Activated T-cell treated with anti-CD3 and anti-CD28 coated beads, Interleukin-2, amount 50 U/mL, for 72 hours (primary cell): Measurements from ENCODE around the gene SFT2D1. TPM values are rescaled to one million over a fixed set of nuclear protein-coding genes. Genes with fewer than 3 reads are reported as not detected.
"Not testable (repeated sequence)": the region's sequence is repeated elsewhere in the genome, so short reads cannot be mapped to it uniquely, and the experiment has no call there.

Experiments
- ATAC-seq, 2 donors: fragments of 150-1000 bp; cut with Tn5 transposase; replicated peaks in 1 of 2; 2 replicates each; pipeline ENCODE4 v1.10.0; 2021; ENCODE audit warnings: moderate library complexity in 2 of 2, mild to moderate bottlenecking in 1 of 2
- DNase-seq, 2 donors: peaks; one replicate each; pipeline ENCODE4 v3.0.0; 2021 to 2022; ENCODE audit warnings: mixed read lengths in 1 of 2
- H3K27ac Mint-ChIP-seq: one replicate; pipeline ENCODE4 v1.8.0; 2022; ENCODE audit warnings: mild to moderate bottlenecking, moderate library complexity, mixed read lengths
- H3K27me3 Mint-ChIP-seq: one replicate; pipeline ENCODE4 v1.8.0; 2022; ENCODE audit warnings: low read depth, mixed read lengths
- H3K36me3 Mint-ChIP-seq, 2 donors: one replicate each; pipeline ENCODE4 v1.8.0; 2022; ENCODE audit warnings: mixed read lengths in 2 of 2, mild to moderate bottlenecking in 1 of 2; ENCODE audit not compliant: insufficient read depth in 2 of 2
- H3K4me1 Mint-ChIP-seq: one replicate; pipeline ENCODE4 v1.8.0; 2022; ENCODE audit warnings: low read depth, mixed read lengths
- H3K4me3 Mint-ChIP-seq, 2 donors: one replicate each; pipeline ENCODE4 v1.8.0; 2022; ENCODE audit warnings: mild to moderate bottlenecking in 2 of 2, mixed read lengths in 2 of 2, moderate library complexity in 2 of 2
- H3K9me3 Mint-ChIP-seq, 2 donors: one replicate each; pipeline ENCODE4 v1.8.0; 2022; ENCODE audit warnings: mixed read lengths in 2 of 2
- total RNA-seq, 2 donors: library from RNA; stranded (reverse); gene quantifications; one replicate each; pipeline ENCODE4 v1.2.3, GENCODE V29; 2022

The SFT2D1 gene
- total RNA-seq, 2 donors from 2014 or later: 39.4 to 44.4 TPM

- DNase-seq: no peak
- no peak overlapping the region for H3K27ac Mint-ChIP-seq
- H3K27me3 Mint-ChIP-seq: peaks cover 57% of the 10 kb centered on the region
- H3K4me3 Mint-ChIP-seq: no peak overlapping the region
- peaks cover 0 to 2% of the 10 kb centered on the region in 2 donors for H3K36me3 Mint-ChIP-seq
- no peaks in the 10 kb centered on the region for H3K4me1 Mint-ChIP-seq
- ATAC-seq: no peak
- H3K9me3 Mint-ChIP-seq: peaks cover 2 to 6% of the 10 kb centered on the region in 2 donors
Measured at GRCh38 chr6:166354965-166355364, 12.6 kb upstream of the SFT2D1 start.

GRCh38 chr6:166354143-166354542 is 11.8 kb upstream of the SFT2D1 start:
- no peak overlapping the region for H3K27ac Mint-ChIP-seq
- no peaks in the 10 kb centered on the region for H3K4me1 Mint-ChIP-seq
- H3K9me3 Mint-ChIP-seq: peaks cover 4 to 10% of the 10 kb centered on the region in 2 donors
- peaks cover 55% of the 10 kb centered on the region for H3K27me3 Mint-ChIP-seq
- DNase-seq: no peak
- no peak for ATAC-seq
- no peak overlapping the region for H3K4me3 Mint-ChIP-seq
- peaks cover 3 to 4% of the 10 kb centered on the region in 2 donors for H3K36me3 Mint-ChIP-seq

- Mint-ChIP-seq H3K9me3 (peaks cover 4 to 9% of the 10 kb centered on the region in 2 donors), H3K4me3 (no peak overlapping the region), H3K4me1 (peaks cover 1% of the 10 kb centered on the region), H3K27ac (peak overlapping the region; percentile 19), H3K36me3 (peaks cover 3 to 4% of the 10 kb centered on the region in 2 donors), H3K27me3 (peaks cover 49% of the 10 kb centered on the region)
- ATAC-seq: no peak
- DNase-seq: no peak
Measured at GRCh38 chr6:166353507-166353906, 11.2 kb upstream of the SFT2D1 start.

GRCh38 chr6:166352923-166353322 is 10.6 kb upstream of the SFT2D1 start:
- ATAC-seq (no peak), DNase-seq (no peak)
- Mint-ChIP-seq H3K4me3 (no peak overlapping the region), H3K27ac (no peak overlapping the region), H3K9me3 (peaks cover 6 to 8% of the 10 kb centered on the region in 2 donors), H3K4me1 (peaks cover 7% of the 10 kb centered on the region), H3K36me3 (peaks cover 3 to 6% of the 10 kb centered on the region in 2 donors), H3K27me3 (peaks cover 43% of the 10 kb centered on the region)

GRCh38 chr6:166351715-166352285 is 9.5 kb upstream of the SFT2D1 start:
- Mint-ChIP-seq H3K27ac (no peak overlapping the region), H3K4me3 (no peak overlapping the region), H3K27me3 (peaks cover 41% of the 10 kb centered on the region), H3K9me3 (peaks cover 6 to 8% of the 10 kb centered on the region in 2 donors), H3K4me1 (peaks cover 18% of the 10 kb centered on the region), H3K36me3 (peaks cover 3 to 6% of the 10 kb centered on the region in 2 donors)
- ATAC-seq (no peak), DNase-seq (no peak)

GRCh38 chr6:166348305-166348949 is 6.1 kb upstream of the SFT2D1 start:
- Mint-ChIP-seq H3K36me3 (peaks cover 3 to 6% of the 10 kb centered on the region in 2 donors), H3K27ac (no peak overlapping the region), H3K9me3 (peaks cover 6 to 8% of the 10 kb centered on the region in 2 donors), H3K27me3 (peaks cover 33% of the 10 kb centered on the region), H3K4me3 (no peak overlapping the region), H3K4me1 (peaks cover 23% of the 10 kb centered on the region)
- ATAC-seq (peak; percentile 72 to 75), DNase-seq (no peak)

GRCh38 chr6:166346965-166347364 is 4.6 kb upstream of the SFT2D1 start:
- H3K27ac Mint-ChIP-seq: no peak overlapping the region
- H3K9me3 Mint-ChIP-seq: peaks cover 6 to 8% of the 10 kb centered on the region in 2 donors
- ATAC-seq: no peak
- peaks cover 23% of the 10 kb centered on the region for H3K4me1 Mint-ChIP-seq
- DNase-seq: no peak
- peaks cover 3 to 6% of the 10 kb centered on the region in 2 donors for H3K36me3 Mint-ChIP-seq
- peaks cover 25% of the 10 kb centered on the region for H3K27me3 Mint-ChIP-seq
- H3K4me3 Mint-ChIP-seq: no peak overlapping the region

GRCh38 chr6:166346449-166346848 is 4.1 kb upstream of the SFT2D1 start:
- H3K4me1 Mint-ChIP-seq: peaks cover 23% of the 10 kb centered on the region
- H3K4me3 Mint-ChIP-seq: no peak overlapping the region
- no peak for DNase-seq
- peaks cover 6 to 7% of the 10 kb centered on the region in 2 donors for H3K36me3 Mint-ChIP-seq
- H3K27me3 Mint-ChIP-seq: peaks cover 20% of the 10 kb centered on the region
- H3K9me3 Mint-ChIP-seq: peaks cover 6% of the 10 kb centered on the region in 2 donors
- no peak overlapping the region for H3K27ac Mint-ChIP-seq
- ATAC-seq: no peak

GRCh38 chr6:166345672-166346071 is 3.3 kb upstream of the SFT2D1 start:
- H3K36me3 Mint-ChIP-seq, H3K27ac Mint-ChIP-seq: not testable (repeated sequence)

GRCh38 chr6:166344921-166345320 is 2.6 kb upstream of the SFT2D1 start:
- DNase-seq, H3K9me3 Mint-ChIP-seq, ATAC-seq, H3K36me3 Mint-ChIP-seq, H3K27ac Mint-ChIP-seq, H3K4me3 Mint-ChIP-seq: not testable (repeated sequence)
- Mint-ChIP-seq H3K27me3 (peaks cover 19% of the 10 kb centered on the region), H3K4me1 (peaks cover 23% of the 10 kb centered on the region)

More at GRCh38 chr6:166345672-166346071, 3.3 kb upstream of the SFT2D1 start:
- not testable (repeated sequence) for DNase-seq, ATAC-seq, H3K9me3 Mint-ChIP-seq, H3K4me3 Mint-ChIP-seq
- Mint-ChIP-seq H3K4me1 (peaks cover 23% of the 10 kb centered on the region), H3K27me3 (peaks cover 19% of the 10 kb centered on the region)

- Mint-ChIP-seq H3K9me3 (peaks cover 0 to 2% of the 10 kb centered on the region in 2 donors), H3K4me1 (peaks cover 23% of the 10 kb centered on the region), H3K27ac (no peak overlapping the region), H3K4me3 (no peak overlapping the region), H3K36me3 (peaks cover 3 to 5% of the 10 kb centered on the region in 2 donors), H3K27me3 (peaks cover 13% of the 10 kb centered on the region)
- ATAC-seq: no peak
- no peak for DNase-seq
Measured at GRCh38 chr6:166344240-166344639, 1.9 kb upstream of the SFT2D1 start.

- ATAC-seq: no peak
- peak overlapping the region; percentile 90 to 91 for H3K4me3 Mint-ChIP-seq
- H3K27ac Mint-ChIP-seq: peak overlapping the region; percentile 51
- DNase-seq: no peak
- H3K36me3 Mint-ChIP-seq: peaks cover 3 to 4% of the 10 kb centered on the region in 2 donors
- H3K4me1 Mint-ChIP-seq: peaks cover 18% of the 10 kb centered on the region
- no peaks in the 10 kb centered on the region for H3K9me3 Mint-ChIP-seq
- peaks cover 12% of the 10 kb centered on the region for H3K27me3 Mint-ChIP-seq
Measured at GRCh38 chr6:166343150-166343487, 774 bp upstream of the SFT2D1 start.

- Mint-ChIP-seq H3K27ac (peak overlapping the region; percentile 90), H3K27me3 (peaks cover 12% of the 10 kb centered on the region), H3K4me3 (peak overlapping the region; percentile 90 to 91), H3K36me3 (peaks cover 3 to 7% of the 10 kb centered on the region in 2 donors), H3K9me3 (no peaks in the 10 kb centered on the region), H3K4me1 (peaks cover 6% of the 10 kb centered on the region)
- DNase-seq: peak in 1 of 2 donors; percentile 21
- peak in 1 of 2 donors; percentile 12 for ATAC-seq
Measured at GRCh38 chr6:166341977-166342348, 382 bp downstream of the SFT2D1 start.
